SH-SY5Y (cell line): Measurements from ENCODE around the gene ZMYM1.

Experiments
- GATA2 ChIP-seq: IDR thresholded peaks from 2 replicates; pipeline ENCODE4 v1.6.1; 2011; ENCODE audit warnings: mild to moderate bottlenecking, low read depth, low read length
- GATA3 ChIP-seq: IDR thresholded peaks from 2 replicates; pipeline ENCODE4 v1.6.1; 2011; ENCODE audit warnings: low read depth, mild to moderate bottlenecking, low read length, moderate library complexity

GRCh38 chr1:35111106-35111505 is 31.9 kb downstream of the ZMYM1 start:
- TF ChIP-seq GATA2 (no peak), GATA3 (no peak)
